Common myeloid progenitor, CD34-positive (primary cell): Measurements from ENCODE around the gene SECISBP2L.

Source experiments
- CTCF ChIA-PET: fragments of 350-600 bp; sonication (Branson Sonifier 250); formaldehyde crosslinking; loops from one replicate; lab custom pipeline; 2021; ENCODE audit warnings: antibody characterized with exemption; lab: Charles Lee
- POLR2A ChIA-PET: fragments of 350-600 bp; sonication (Branson Sonifier 250); formaldehyde crosslinking; loops from one replicate; lab custom pipeline; 2021; ENCODE audit warnings: antibody characterized with exemption; lab: Charles Lee
- DNase-seq, 3 donors: peaks; one replicate each; pipeline versions ENCODE4 v3.0.0 to v3.0.0-alpha.2; 2013
- H3K27ac ChIP-seq, 2 experiments: 1 replicate in 1 of 2; 2 replicates in 1 of 2; pipeline ENCODE4 v1.7.0; 2013; ENCODE audit warnings: inconsistent platforms in 2 of 2, low read length in 2 of 2, mild to moderate bottlenecking in 2 of 2, low read depth in 1 of 2, moderate library complexity in 1 of 2; ENCODE audit not compliant: severe bottlenecking in 2 of 2, insufficient read depth in 1 of 2, poor library complexity in 1 of 2
- H3K27me3 ChIP-seq, 5 experiments: replicated peaks in 2 of 5; 1 replicate in 3 of 5; 2 replicates in 2 of 5; pipeline versions ENCODE4 v1.6.1 to v1.7.0; 2013; ENCODE audit warnings: low read length in 4 of 5, mild to moderate bottlenecking in 2 of 5, moderate library complexity in 2 of 5, inconsistent platforms in 1 of 5; ENCODE audit not compliant: insufficient read depth in 5 of 5, control insufficient read depth in 4 of 5
- H3K36me3 ChIP-seq, 4 experiments: 1 replicate in 2 of 4; 2 replicates in 2 of 4; pipeline versions ENCODE4 v1.6.1 to v1.7.0; 2013; ENCODE audit warnings: low read length in 3 of 4, control low read depth in 1 of 4, mild to moderate bottlenecking in 1 of 4; ENCODE audit not compliant: control insufficient read depth in 4 of 4, insufficient read depth in 4 of 4
- H3K4me1 ChIP-seq, 4 experiments: 1 replicate in 3 of 4; 2 replicates in 1 of 4; pipeline versions ENCODE4 v1.6.1 to v1.7.1; 2013; ENCODE audit warnings: low read length in 3 of 4, mild to moderate bottlenecking in 3 of 4, control low read depth in 1 of 4, inconsistent platforms in 1 of 4, moderate library complexity in 1 of 4; ENCODE audit not compliant: control insufficient read depth in 4 of 4, insufficient read depth in 4 of 4; ENCODE audit errors: control extremely low read depth in 1 of 4
- H3K4me3 ChIP-seq, 7 experiments: 1 replicate in 4 of 7; 2 replicates in 3 of 7; pipeline versions ENCODE4 v1.5.1 to v1.7.0; 2013; ENCODE audit warnings: mild to moderate bottlenecking in 7 of 7, low read length in 6 of 7, moderate library complexity in 6 of 7, inconsistent platforms in 2 of 7, low read depth in 2 of 7, control low read depth in 1 of 7; ENCODE audit not compliant: insufficient read depth in 4 of 7, control insufficient read depth in 1 of 7; ENCODE audit errors: extremely low read depth in 1 of 7
- H3K9me3 ChIP-seq, 5 experiments: 1 replicate in 4 of 5; 2 replicates in 1 of 5; pipeline versions ENCODE4 v1.6.1 to v1.7.1; 2013; ENCODE audit warnings: low read length in 4 of 5, mild to moderate bottlenecking in 2 of 5, inconsistent platforms in 1 of 5, low read depth in 1 of 5, moderate library complexity in 1 of 5; ENCODE audit not compliant: control insufficient read depth in 4 of 5, insufficient read depth in 2 of 5; ENCODE audit errors: control extremely low read depth in 1 of 5
- WGBS: methylation state at CpG from one replicate; pipeline ENCODE4 v1.1.5; 2013; ENCODE audit not compliant: insufficient coverage; 5-methylcytosine and 5-hydroxymethylcytosine counted together

SECISBP2L gene

GRCh38 chr15:49036650-49037545, 9.3 kb downstream of the SECISBP2L start:
- Histone ChIP-seq H3K36me3 (peaks cover 2 to 21% (median 7%) of the 10 kb centered on the region in 4 experiments), H3K4me1 (no peaks in the 10 kb centered on the region), H3K9me3 (no peaks in the 10 kb centered on the region), H3K27ac (no peak overlapping the region), H3K27me3 (no peaks in the 10 kb centered on the region), H3K4me3 (no peak overlapping the region)
- peak; percentile 5 to 48 (median 26) for DNase-seq
- ChIA-PET POLR2A (no interaction called here), CTCF (interaction anchor here (1.2 kb wide), 1 partner anchor 9 kb away, joined by 3 read pairs; the partner anchor contains the start of gene SECISBP2L)
- 80% methylated on average over 1 of the region's 3 CpGs for WGBS

DNA sequence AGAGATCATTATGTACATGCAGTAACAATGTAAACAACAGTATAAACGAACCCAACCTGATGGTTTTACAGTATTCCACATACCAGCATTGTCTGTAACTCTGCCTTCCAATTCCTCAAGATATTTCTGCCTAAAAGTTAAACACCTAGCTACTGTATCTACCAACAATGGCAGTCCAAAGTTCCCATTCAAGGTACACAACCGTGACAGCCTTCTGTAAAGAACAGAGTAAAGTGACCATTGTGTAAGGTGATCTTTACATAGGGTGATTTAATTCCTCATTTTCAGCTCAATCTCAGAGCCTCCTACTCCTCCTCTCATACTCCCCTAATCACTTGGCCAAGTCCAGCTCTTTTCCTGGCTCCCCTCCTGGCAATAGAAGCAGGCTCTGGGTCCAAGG, 10.4 kb downstream of the SECISBP2L start:
- Histone ChIP-seq H3K4me1 (no peaks in the 10 kb centered on the region), H3K9me3 (no peaks in the 10 kb centered on the region), H3K4me3 (no peak overlapping the region), H3K36me3 (peaks cover 2 to 24% (median 9%) of the 10 kb centered on the region in 4 experiments), H3K27ac (no peak overlapping the region), H3K27me3 (no peaks in the 10 kb centered on the region)
- ChIA-PET CTCF (no interaction called here), POLR2A (no interaction called here)
- DNase-seq: no peak
- 100% methylated on average over 1 of the region's 2 CpGs for WGBS

- Histone ChIP-seq H3K4me3 (no peak overlapping the region), H3K36me3 (peaks cover 5 to 48% (median 19%) of the 10 kb centered on the region in 4 experiments), H3K27ac (no peak overlapping the region), H3K27me3 (no peaks in the 10 kb centered on the region), H3K9me3 (no peaks in the 10 kb centered on the region), H3K4me1 (no peaks in the 10 kb centered on the region)
- POLR2A ChIA-PET: no interaction called here
- CTCF ChIA-PET: interaction anchor here (0.6 kb wide), 1 partner anchor 454 kb away, joined by 3 read pairs; no protein-coding TSS in a partner anchor
- DNase-seq: no peak
- WGBS: 100% methylated on average over 4 of the region's 5 CpGs
Observed at GRCh38 chr15:49032601-49033145, 13.6 kb downstream of the SECISBP2L start.

GRCh38 chr15:49031804-49032203, 14.4 kb downstream of the SECISBP2L start:
- CTCF ChIA-PET: no interaction called here
- POLR2A ChIA-PET: no interaction called here
- WGBS: no CpG with 5 or more reads among the region's 2 CpGs
- Histone ChIP-seq H3K27me3 (no peaks in the 10 kb centered on the region), H3K27ac (no peak overlapping the region), H3K36me3 (peaks cover 9 to 51% (median 19%) of the 10 kb centered on the region in 4 experiments), H3K9me3 (no peaks in the 10 kb centered on the region), H3K4me1 (no peaks in the 10 kb centered on the region), H3K4me3 (no peak overlapping the region)
- no peak for DNase-seq

GRCh38 chr15:49026700-49027099, 19.5 kb downstream of the SECISBP2L start:
- H3K4me3 ChIP-seq: no peak overlapping the region
- peaks cover 20 to 54% (median 21%) of the 10 kb centered on the region in 4 experiments for H3K36me3 ChIP-seq
- POLR2A ChIA-PET: no interaction called here
- H3K9me3 ChIP-seq: no peaks in the 10 kb centered on the region
- no peak for DNase-seq
- H3K27me3 ChIP-seq: no peaks in the 10 kb centered on the region
- no peaks in the 10 kb centered on the region for H3K4me1 ChIP-seq
- WGBS: no CpG with 5 or more reads among the region's 1 CpG
- CTCF ChIA-PET: no interaction called here
- no peak overlapping the region for H3K27ac ChIP-seq

DNA sequence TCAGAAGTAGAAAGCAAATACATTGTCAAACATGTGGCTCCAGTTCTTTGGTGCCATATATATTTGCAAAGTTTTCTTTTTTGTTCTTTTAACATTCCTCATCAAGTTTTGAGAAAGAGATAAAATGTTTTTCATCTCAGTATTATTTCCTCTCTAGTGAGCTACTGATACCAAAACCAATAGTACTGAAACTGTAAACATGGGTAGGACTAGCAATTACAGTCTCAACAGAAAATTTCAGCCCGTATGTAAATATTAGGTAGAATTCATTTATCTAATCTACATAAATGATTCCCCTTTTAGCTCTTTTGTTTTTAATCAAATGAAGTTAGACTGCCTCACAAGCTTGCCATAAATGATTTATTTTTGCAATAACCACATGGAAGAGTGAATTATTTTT, 21.4 kb downstream of the SECISBP2L start:
- H3K4me3 ChIP-seq: no peak overlapping the region
- CTCF ChIA-PET: no interaction called here
- WGBS: no CpG with 5 or more reads among the region's 1 CpG
- no peak overlapping the region for H3K27ac ChIP-seq
- no peaks in the 10 kb centered on the region for H3K9me3 ChIP-seq
- H3K36me3 ChIP-seq: peaks cover 14 to 62% (median 24%) of the 10 kb centered on the region in 4 experiments
- no peaks in the 10 kb centered on the region for H3K4me1 ChIP-seq
- POLR2A ChIA-PET: no interaction called here
- no peaks in the 10 kb centered on the region for H3K27me3 ChIP-seq
- DNase-seq: no peak

DNA sequence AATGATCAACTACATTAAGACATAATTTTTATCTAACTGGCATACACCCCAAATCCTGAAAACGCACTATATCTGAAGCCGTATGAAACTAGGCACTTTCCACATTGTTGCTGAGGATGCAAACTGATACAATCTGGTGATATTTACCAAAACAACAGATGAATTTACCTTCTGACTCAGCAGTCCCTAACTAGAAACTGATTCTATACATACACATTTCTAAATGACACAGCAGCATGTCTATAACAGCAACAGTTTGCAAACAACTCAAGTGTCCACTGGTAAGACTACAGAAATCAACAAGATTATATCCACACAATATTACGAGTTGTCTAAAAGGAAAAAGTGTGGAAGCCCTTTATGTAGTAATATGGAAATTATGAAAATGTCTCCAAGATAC, 22.9 kb downstream of the SECISBP2L start:
- no peaks in the 10 kb centered on the region for H3K4me1 ChIP-seq
- CTCF ChIA-PET: no interaction called here
- H3K27me3 ChIP-seq: no peaks in the 10 kb centered on the region
- no peak overlapping the region for H3K4me3 ChIP-seq
- no peak for DNase-seq
- peaks cover 10 to 51% (median 22%) of the 10 kb centered on the region in 4 experiments for H3K36me3 ChIP-seq
- no peaks in the 10 kb centered on the region for H3K9me3 ChIP-seq
- POLR2A ChIA-PET: no interaction called here
- H3K27ac ChIP-seq: no peak overlapping the region
- WGBS: 100% methylated on average over 2 of the region's 3 CpGs
